SK-N-SH treated with all-trans-retinoic acid at 6 μM for 48 hours (cell line): ENCODE data around the gene OLIG1.

Source experiments
- ATAC-seq: fragments of 200-7000 bp; cut with Tn5 transposase; 3 replicates; pipeline ENCODE4 v1.9.1; 2020; ENCODE audit warnings: mild to moderate bottlenecking, moderate library complexity
- BACH2 ChIP-seq: fragments of 250-450 bp; sonication (Bioruptor Pico); IDR thresholded peaks from 2 replicates; pipeline ENCODE4 v1.9.0; 2021; ENCODE audit warnings: mild to moderate bottlenecking, borderline replicate concordance
- CSDC2 ChIP-seq: fragments of 250-450 bp; sonication (Bioruptor Pico); IDR thresholded peaks from 2 replicates; pipeline ENCODE4 v1.5.0; 2020; ENCODE audit warnings: mild to moderate bottlenecking, moderate library complexity
- ESRRG ChIP-seq: fragments of 250-450 bp; sonication (Bioruptor Pico); IDR thresholded peaks from 2 replicates; pipeline ENCODE4 v1.6.1; 2021; ENCODE audit warnings: mild to moderate bottlenecking
- GLIS3 ChIP-seq: fragments of 250-450 bp; sonication (Bioruptor Pico); IDR thresholded peaks from 2 replicates; pipeline ENCODE4 v1.5.0; 2020; ENCODE audit warnings: mild to moderate bottlenecking, moderate library complexity
- ISL1 ChIP-seq: fragments of 250-450 bp; sonication (Bioruptor Pico); IDR thresholded peaks from 2 replicates; pipeline ENCODE4 v2.1.2; 2022; ENCODE audit warnings: mild to moderate bottlenecking, moderate library complexity
- OSR1 ChIP-seq: fragments of 250-450 bp; sonication (Bioruptor Pico); IDR thresholded peaks from 2 replicates; pipeline ENCODE4 v1.8.0; 2022; ENCODE audit warnings: moderate library complexity, mild to moderate bottlenecking, inconsistent platforms
- PATZ1 ChIP-seq: fragments of 250-450 bp; sonication (Bioruptor Pico); IDR thresholded peaks from 2 replicates; pipeline ENCODE4 v1.8.0; 2020; ENCODE audit warnings: mild to moderate bottlenecking, moderate library complexity, borderline replicate concordance
- POU6F1 ChIP-seq: fragments of 250-450 bp; sonication (Bioruptor Pico); IDR thresholded peaks from 2 replicates; pipeline ENCODE4 v1.8.0; 2021; ENCODE audit warnings: low read depth, mild to moderate bottlenecking, moderate library complexity, borderline replicate concordance
- PPARA ChIP-seq: fragments of 250-450 bp; sonication (Bioruptor Pico); IDR thresholded peaks from 2 replicates; pipeline ENCODE4 v1.5.0; 2020; ENCODE audit warnings: mild to moderate bottlenecking, borderline replicate concordance
- RARB ChIP-seq: fragments of 250-450 bp; sonication (Bioruptor Pico); IDR thresholded peaks from 2 replicates; pipeline ENCODE4 v1.8.0; 2021; ENCODE audit warnings: mild to moderate bottlenecking, moderate library complexity
- SNAI2 ChIP-seq: fragments of 250-450 bp; sonication (Bioruptor Pico); IDR thresholded peaks from 2 replicates; pipeline ENCODE4 v1.5.0; 2020; ENCODE audit warnings: mild to moderate bottlenecking, moderate library complexity
- TCF4 ChIP-seq: fragments of 250-450 bp; sonication (Bioruptor Pico); IDR thresholded peaks from 2 replicates; pipeline ENCODE4 v1.8.0; 2021; ENCODE audit warnings: mild to moderate bottlenecking, moderate library complexity, borderline replicate concordance
- TSHZ2 ChIP-seq: fragments of 250-450 bp; sonication (Bioruptor Pico); IDR thresholded peaks from 2 replicates; pipeline ENCODE4 v1.5.0; 2020; ENCODE audit warnings: mild to moderate bottlenecking, moderate library complexity
- ZC3H10 ChIP-seq: fragments of 250-450 bp; sonication (Bioruptor Pico); IDR thresholded peaks from 2 replicates; pipeline ENCODE4 v1.5.1; 2021; ENCODE audit warnings: mild to moderate bottlenecking, moderate library complexity
- ZFP3 ChIP-seq: fragments of 250-450 bp; sonication (Bioruptor Pico); IDR thresholded peaks from 2 replicates; pipeline ENCODE4 v1.5.0; 2020; ENCODE audit warnings: mild to moderate bottlenecking, moderate library complexity
- ZFP30 ChIP-seq: fragments of 450-650 bp; formaldehyde crosslinking; IDR thresholded peaks from 2 replicates; pipeline ENCODE4 v1.5.0; 2022; ENCODE audit warnings: mild to moderate bottlenecking, moderate library complexity
- ZNF565 ChIP-seq: fragments of 450-650 bp; formaldehyde crosslinking; conservative IDR thresholded peaks from 2 replicates; pipeline ENCODE4 v1.5.0; 2020; ENCODE audit warnings: low read depth, mild to moderate bottlenecking, moderate library complexity
- ZNF70 ChIP-seq: fragments of 450-650 bp; formaldehyde crosslinking; IDR thresholded peaks from 2 replicates; pipeline ENCODE4 v1.5.0; 2020; ENCODE audit warnings: mild to moderate bottlenecking, moderate library complexity
- ZNF8 ChIP-seq: fragments of 450-650 bp; formaldehyde crosslinking; IDR thresholded peaks from 2 replicates; pipeline ENCODE4 v1.5.0; 2020; ENCODE audit warnings: mild to moderate bottlenecking, moderate library complexity

Gene OLIG1

GRCh38 chr21:33023574-33024200 is 46.3 kb upstream of the OLIG1 start:
- TF ChIP-seq CSDC2 (no peak), BACH2 (CRISPR knock-in tag) (no peak), ZNF70 (CRISPR knock-in tag) (no peak), GLIS3 (no peak), ZNF8 (no peak), PATZ1 (no peak), PPARA (CRISPR knock-in tag) (no peak), ESRRG (no peak), TSHZ2 (no peak), ZNF565 (CRISPR knock-in tag) (no peak), ZC3H10 (no peak), OSR1 (CRISPR knock-in tag) (no peak), TCF4 (CRISPR knock-in tag) (no peak), RARB (CRISPR knock-in tag) (no peak), ZFP30 (CRISPR knock-in tag) (no peak)
- no peak for ATAC-seq

GRCh38 chr21:33024201-33025103 is 45.5 kb upstream of the OLIG1 start:
- no peak for TF ChIP-seq GLIS3
- no peak for ATAC-seq

- TF ChIP-seq ZNF8, result no peak
- TF ChIP-seq ISL1 (CRISPR knock-in tag), result no peak
- no peak for TF ChIP-seq SNAI2 (CRISPR knock-in tag)
- TF ChIP-seq OSR1 (CRISPR knock-in tag), result no peak
- no peak for ATAC-seq
Observed at GRCh38 chr21:33025106-33025488, 44.8 kb upstream of the OLIG1 start.

- TF ChIP-seq TCF4 (CRISPR knock-in tag) (no peak), RARB (CRISPR knock-in tag) (no peak), PPARA (CRISPR knock-in tag) (no peak), ZC3H10 (no peak), POU6F1 (CRISPR knock-in tag) (no peak), GLIS3 (no peak), PATZ1 (no peak), CSDC2 (no peak), ZFP3 (CRISPR knock-in tag) (no peak), ZNF70 (CRISPR knock-in tag) (no peak)
- ATAC-seq, result no peak
Observed at GRCh38 chr21:33025489-33026442, 44.2 kb upstream of the OLIG1 start, which contains the start of gene OLIG2. OLIG2 (plus strand) TSS chr21:33025935; CDS start chr21:33026863, 928 bp downstream.
